Right lobe of liver (tissue), 6 donors: ENCODE results near the gene UBL7. TPM values are rescaled to one million over a fixed set of nuclear protein-coding genes. Genes with fewer than 3 reads are reported as not detected.
"Not testable (repeated sequence)": the region's sequence is repeated elsewhere in the genome, so short reads cannot be mapped to it uniquely, and the experiment has no call there.

Experiments
- ATAC-seq, 4 donors: fragments of 200-7000 bp; cut with Tn5 transposase; one replicate each; pipeline ENCODE4 v1.9.1; 2020; ENCODE audit warnings: mild to moderate bottlenecking in 4 of 4, moderate library complexity in 4 of 4
- DNase-seq, 3 donors: peaks; one replicate each; pipeline ENCODE4 v3.0.0-alpha.2; 2020
- H3K27ac ChIP-seq, 3 donors: fragments of 200-600 bp; one replicate each; pipeline ENCODE4 v1.8.0; 2022
- H3K27me3 ChIP-seq, 2 donors: fragments of 200-600 bp; one replicate each; pipeline ENCODE4 v1.8.0; 2022
- H3K36me3 ChIP-seq, 4 donors: fragments of 200-600 bp; sonication (generic) in 1 of 4; one replicate each; pipeline versions ENCODE4 v1.5.1 to v1.8.0; 2017 to 2022; ENCODE audit warnings: control low read depth in 1 of 4
- H3K4me1 ChIP-seq, 4 donors: fragments of 200-600 bp; sonication (generic) in 1 of 4; one replicate each; pipeline versions ENCODE4 v1.5.1 to v1.8.0; 2017 to 2022; ENCODE audit warnings: control low read depth in 1 of 4
- H3K4me3 ChIP-seq, 3 donors: fragments of 200-600 bp; one replicate each; pipeline ENCODE4 v1.8.0; 2022
- H3K9me3 ChIP-seq, 4 donors: fragments of 200-600 bp; sonication (generic) in 1 of 4; one replicate each; pipeline versions ENCODE4 v1.5.1 to v1.8.0; 2017 to 2022; ENCODE audit warnings: control low read depth in 1 of 4
- POLR2A ChIP-seq: fragments of 450-650 bp; IDR thresholded peaks from one replicate; pipeline ENCODE4 v1.6.1; 2017; ENCODE audit warnings: antibody characterized with exemption, mild to moderate bottlenecking
- WGBS: methylation state at CpG from one replicate; pipeline ENCODE4 v1.1.6; 2018; ENCODE audit warnings: low coverage, low lambda C conversion rate; ENCODE audit not compliant: insufficient coverage; ENCODE audit errors: missing lambda C conversion rate; 5-methylcytosine and 5-hydroxymethylcytosine counted together
- intact Hi-C, 2 donors: fragments of 100-400 bp; cut with DNase I; formaldehyde crosslinking; loops; one replicate each; pipeline versions ENCODE4 v1.11.2 to v1.14.1; 2022
- total RNA-seq, 6 experiments: library from RNA; depleted of rRNA in 2 of 6; stranded (reverse); fragments of >200 nt in 2 of 6; fragmentation: NEBNext Ultra II Directional in 3 of 6; extraction: Animal tissue kit (Norgen Biotek cat#: 25700) in 3 of 6; gene quantifications; one replicate each; pipeline versions ENCODE4 v1.1.0 to v1.2.4, GENCODE V29; 2016 to 2023
- TF ChIP-seq, protein P1 (sequence below), 4 donors: fragments of 200-600 bp in 3 of 4; fragments of 450-650 bp in 1 of 4; IDR thresholded peaks; one replicate each; pipeline versions ENCODE4 v1.5.1 to v1.8.0; 2016 to 2022; ENCODE audit warnings: antibody characterized with exemption in 4 of 4, mild to moderate bottlenecking in 2 of 4
- donor health status: DM: no; HTN: yes; CAD: no.
- donor health status: DM: no; HTN: no; CAD: no.
- donor health status: DM: no; HTN: no; CAD: no.
- donor health status: DM: no; HTN: yes; CAD: no.
- donor health status: DM: no; HTN: yes; CAD: no.

UBL7 gene
- total RNA-seq, 6 experiments from 2014 or later: 14.8 to 38.0 (median 17.3) TPM

GRCh38 chr15:74460298-74460697 lies 662 bp downstream of the UBL7 start:
- no peaks in the 10 kb centered on the region for H3K27me3 ChIP-seq
- intact Hi-C loops: no loop called here
- H3K4me3 ChIP-seq: peak overlapping the region; percentile 80 to 82 (median 82)
- H3K27ac ChIP-seq: peak overlapping the region; percentile 57 to 80 (median 69)
- peaks cover 0 to 10% (median 3%) of the 10 kb centered on the region in 4 donors for H3K4me1 ChIP-seq
- DNase-seq: no peak
- no peak for ATAC-seq
- peaks cover 0 to 12% (median 0%) of the 10 kb centered on the region in 4 donors for H3K36me3 ChIP-seq
- 63% methylated on average over 2 of the region's 2 CpGs for WGBS
- no peaks in the 10 kb centered on the region for H3K9me3 ChIP-seq
- TF ChIP-seq POLR2A: no peak
- TF ChIP-seq, protein P1, sequence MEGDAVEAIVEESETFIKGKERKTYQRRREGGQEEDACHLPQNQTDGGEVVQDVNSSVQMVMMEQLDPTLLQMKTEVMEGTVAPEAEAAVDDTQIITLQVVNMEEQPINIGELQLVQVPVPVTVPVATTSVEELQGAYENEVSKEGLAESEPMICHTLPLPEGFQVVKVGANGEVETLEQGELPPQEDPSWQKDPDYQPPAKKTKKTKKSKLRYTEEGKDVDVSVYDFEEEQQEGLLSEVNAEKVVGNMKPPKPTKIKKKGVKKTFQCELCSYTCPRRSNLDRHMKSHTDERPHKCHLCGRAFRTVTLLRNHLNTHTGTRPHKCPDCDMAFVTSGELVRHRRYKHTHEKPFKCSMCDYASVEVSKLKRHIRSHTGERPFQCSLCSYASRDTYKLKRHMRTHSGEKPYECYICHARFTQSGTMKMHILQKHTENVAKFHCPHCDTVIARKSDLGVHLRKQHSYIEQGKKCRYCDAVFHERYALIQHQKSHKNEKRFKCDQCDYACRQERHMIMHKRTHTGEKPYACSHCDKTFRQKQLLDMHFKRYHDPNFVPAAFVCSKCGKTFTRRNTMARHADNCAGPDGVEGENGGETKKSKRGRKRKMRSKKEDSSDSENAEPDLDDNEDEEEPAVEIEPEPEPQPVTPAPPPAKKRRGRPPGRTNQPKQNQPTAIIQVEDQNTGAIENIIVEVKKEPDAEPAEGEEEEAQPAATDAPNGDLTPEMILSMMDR (IDR thresholded peaks at IDR 0.05): no peak

DNA sequence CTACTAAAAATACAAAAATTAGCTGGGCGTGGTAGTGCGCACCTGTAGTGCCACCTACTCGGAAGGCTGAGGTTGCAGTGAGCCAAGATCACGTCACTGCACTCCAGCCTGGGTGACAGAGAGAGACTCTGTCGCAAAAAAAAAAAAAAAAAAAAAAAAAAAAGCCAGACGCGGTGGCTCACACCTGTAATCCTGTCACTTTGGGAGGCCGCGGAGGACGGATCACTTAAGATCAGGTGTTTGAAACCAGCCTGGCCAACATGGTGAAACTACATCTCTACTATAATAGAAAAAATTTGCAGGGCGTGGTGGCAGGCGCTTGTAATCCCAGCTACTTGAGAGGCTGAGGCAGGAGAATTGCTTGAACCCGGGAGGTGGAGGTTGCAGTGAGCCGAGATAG lies 1.2 kb downstream of the UBL7 start:
- H3K36me3 ChIP-seq: peaks cover 0 to 17% (median 0%) of the 10 kb centered on the region in 4 donors
- H3K4me1 ChIP-seq, H3K27me3 ChIP-seq, H3K9me3 ChIP-seq, DNase-seq, H3K27ac ChIP-seq, ATAC-seq, intact Hi-C loops, H3K4me3 ChIP-seq: not testable (repeated sequence)
- 97% methylated on average over 10 of the region's 14 CpGs for WGBS

GRCh38 chr15:74458473-74458872 lies 2.5 kb downstream of the UBL7 start:
- Histone ChIP-seq H3K4me1 (peaks cover 0 to 10% (median 3%) of the 10 kb centered on the region in 4 donors), H3K36me3 (peaks cover 0 to 29% (median under 1%) of the 10 kb centered on the region in 4 donors), H3K27ac (no peak overlapping the region), H3K4me3 (no peak overlapping the region), H3K27me3 (no peaks in the 10 kb centered on the region), H3K9me3 (no peaks in the 10 kb centered on the region)
- DNase-seq: peak in 1 of 3 donors; percentile 23
- ATAC-seq: no peak
- TF ChIP-seq, protein P1 (IDR thresholded peaks at IDR 0.05): no peak
- TF ChIP-seq POLR2A: no peak
- WGBS: 100% methylated on average over 1 of the region's 3 CpGs
- intact Hi-C loops: no loop called here

GRCh38 chr15:74457036-74457435 lies 3.9 kb downstream of the UBL7 start:
- H3K27ac ChIP-seq, intact Hi-C loops: not testable (repeated sequence)
- peaks cover 0 to 36% (median 2%) of the 10 kb centered on the region in 4 donors for H3K36me3 ChIP-seq

GRCh38 chr15:74454764-74455500 lies 6.0 kb downstream of the UBL7 start:
- Histone ChIP-seq H3K4me1 (no peaks in the 10 kb centered on the region), H3K27ac (no peak overlapping the region), H3K36me3 (peaks cover 0 to 51% (median 4%) of the 10 kb centered on the region in 4 donors), H3K9me3 (no peaks in the 10 kb centered on the region), H3K27me3 (no peaks in the 10 kb centered on the region), H3K4me3 (no peak overlapping the region)
- TF ChIP-seq POLR2A: no peak
- TF ChIP-seq, protein P1 (IDR thresholded peaks at IDR 0.05): no peak
- DNase-seq (no peak), ATAC-seq (no peak)
- intact Hi-C loops: no loop called here

More at GRCh38 chr15:74457036-74457435, 3.9 kb downstream of the UBL7 start:
- not testable (repeated sequence) for ATAC-seq, H3K4me1 ChIP-seq, H3K4me3 ChIP-seq, H3K27me3 ChIP-seq, H3K9me3 ChIP-seq
- peak in 1 of 3 donors; percentile 24 for DNase-seq
- 94% methylated on average over 9 of the region's 10 CpGs for WGBS
